DMS53 (cell line): ENCODE data around the gene CCNB2.
"Not testable (repeated sequence)": the region's sequence is repeated elsewhere in the genome, so short reads cannot be mapped to it uniquely, and the experiment has no call there.

Source experiments
- DNase-seq: peaks from one replicate; lab custom pipeline; 2025; lab: John Stamatoyannopoulos, UW

CCNB2 gene

DNA sequence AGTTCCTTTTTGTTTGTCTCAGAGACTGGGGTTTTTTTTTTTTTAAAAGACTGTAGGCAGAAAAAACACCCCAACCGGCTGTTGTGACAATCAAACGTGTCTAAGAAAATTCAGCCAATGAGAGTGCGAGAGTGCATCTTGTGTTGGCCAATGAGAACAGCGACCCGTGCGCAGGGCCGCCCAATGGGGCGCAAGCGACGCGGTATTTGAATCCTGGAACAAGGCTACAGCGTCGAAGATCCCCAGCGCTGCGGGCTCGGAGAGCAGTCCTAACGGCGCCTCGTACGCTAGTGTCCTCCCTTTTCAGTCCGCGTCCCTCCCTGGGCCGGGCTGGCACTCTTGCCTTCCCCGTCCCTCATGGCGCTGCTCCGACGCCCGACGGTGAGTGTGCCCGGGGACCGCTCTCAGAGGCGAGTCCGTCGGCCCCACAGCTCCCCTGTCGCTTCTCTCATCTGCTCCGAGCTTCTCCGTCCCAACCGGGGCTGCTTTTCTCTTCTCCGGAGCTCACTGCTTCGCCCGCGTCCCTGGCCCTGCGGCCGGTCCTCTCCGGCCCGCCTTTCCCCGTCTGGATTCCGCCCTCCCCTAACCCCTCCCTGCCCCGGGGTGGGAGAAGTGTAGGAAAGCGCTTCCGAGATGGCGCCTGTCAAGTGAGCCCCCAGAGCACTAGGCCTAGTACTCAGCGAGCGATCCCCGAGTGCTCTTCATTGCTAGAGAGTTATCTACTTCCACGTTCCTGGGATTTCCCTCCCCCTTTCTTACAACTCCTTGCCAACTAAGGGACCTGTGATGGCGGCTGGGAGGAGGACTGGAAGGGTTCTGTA is at the start of gene CCNB2:
Gene CCNB2 (plus strand): TSS at position 235 of the 821 bp plus-strand sequence. CDS start 123 bp downstream, at position 358.
- peak; percentile 96 for DNase-seq

DNA sequence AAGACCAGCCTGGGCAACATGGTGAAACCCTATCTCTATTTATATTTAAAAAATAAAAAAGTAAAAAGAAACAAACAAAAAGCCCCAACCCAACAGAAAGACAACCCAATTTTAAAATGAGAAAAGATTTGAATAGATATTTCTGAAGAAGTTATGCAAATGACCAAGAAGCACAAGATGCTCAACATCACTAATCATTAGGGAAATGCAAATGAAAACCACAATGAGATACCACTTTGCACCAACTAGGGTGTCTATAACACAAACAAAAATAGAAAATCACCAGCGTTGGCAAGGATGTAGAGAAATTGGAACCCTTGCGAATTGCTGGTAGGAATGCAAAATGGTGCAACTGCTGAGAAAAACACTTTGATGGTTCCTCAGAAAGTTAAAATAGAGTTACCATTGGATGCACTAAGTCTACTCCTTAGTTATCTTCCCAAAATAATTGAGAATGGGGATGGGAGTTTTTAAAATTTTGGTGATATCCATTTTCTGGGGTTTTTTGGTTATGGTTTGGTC is 45.8 kb upstream of the CCNB2 start:
- no peak for DNase-seq

DNA sequence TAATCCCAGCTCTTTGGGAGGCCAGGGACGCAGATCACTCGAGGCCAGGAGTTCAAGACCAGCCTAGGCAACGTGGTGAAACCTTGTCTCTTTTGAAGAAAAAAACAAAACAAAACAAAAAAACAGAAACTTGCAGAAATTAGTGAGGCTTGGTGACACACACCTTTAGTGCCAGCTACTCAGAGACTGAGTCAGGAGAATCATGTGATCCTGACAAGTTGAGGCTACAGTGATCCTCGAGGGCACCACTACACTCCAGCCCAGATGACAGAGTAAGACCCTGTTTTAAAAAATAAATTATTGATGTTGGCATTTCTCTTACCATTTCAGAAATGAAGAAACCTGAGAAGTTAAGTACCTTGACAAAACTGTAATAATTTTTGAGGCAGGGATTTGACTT is 44.6 kb upstream of the CCNB2 start:
- DNase-seq, result no peak

DNA sequence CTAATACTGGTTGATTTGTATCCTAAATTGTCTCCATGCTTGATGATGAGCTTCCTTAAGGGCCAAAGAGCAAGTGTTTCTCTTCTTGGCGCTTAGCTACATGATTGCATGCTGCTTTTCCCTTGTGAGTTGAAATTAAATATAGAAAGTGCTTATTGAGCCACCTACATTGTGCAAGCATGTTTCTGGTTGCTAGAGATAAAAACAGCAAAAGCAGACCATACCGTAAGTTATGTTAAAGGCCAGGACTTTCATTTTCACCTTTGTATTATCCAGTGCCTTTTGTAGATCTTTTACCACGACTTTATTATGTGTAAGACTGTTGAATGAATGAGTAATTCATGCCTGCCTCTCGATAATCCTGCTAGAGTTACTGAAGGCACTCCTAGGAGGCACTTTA is 41.9 kb upstream of the CCNB2 start:
- DNase-seq, result no peak

DNA sequence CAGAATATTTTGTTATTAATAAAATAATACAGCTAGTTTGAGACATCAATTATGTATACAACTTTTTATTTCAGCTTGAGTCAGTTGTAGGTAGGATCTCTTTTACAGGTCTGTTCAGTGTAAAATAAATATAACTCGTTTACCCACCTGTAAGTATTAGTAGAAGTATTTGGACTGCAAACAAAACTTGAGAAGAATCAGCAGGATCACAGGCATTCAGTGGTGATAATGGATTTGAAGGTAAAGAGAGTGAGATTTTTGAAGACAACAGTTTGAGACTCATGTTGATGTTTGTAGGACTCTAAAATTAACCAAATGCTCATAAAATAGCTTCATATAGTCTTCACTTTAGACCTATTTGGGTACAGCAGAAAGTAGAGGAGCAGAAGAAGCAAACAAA is 35.5 kb upstream of the CCNB2 start:
- no peak for DNase-seq

DNA sequence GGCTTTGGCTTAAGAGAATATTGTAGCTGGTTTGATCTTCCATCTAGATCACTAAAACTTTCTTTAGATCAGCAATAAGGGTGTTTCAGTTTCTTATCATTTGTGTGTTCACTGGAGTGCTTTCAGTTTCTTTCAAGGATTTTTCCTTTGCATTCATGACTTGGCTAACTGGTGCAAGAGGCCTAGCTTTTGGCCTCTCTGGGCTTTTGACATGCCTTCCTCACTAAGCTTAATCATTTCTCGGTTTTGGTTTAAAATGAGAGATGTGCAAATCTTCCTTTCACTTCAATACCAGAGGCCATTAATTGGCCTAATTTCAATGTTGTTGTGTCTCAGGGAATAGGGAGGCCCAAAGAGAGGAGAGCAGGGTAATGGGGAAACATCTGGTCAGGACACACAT is 30.3 kb upstream of the CCNB2 start:
- no peak for DNase-seq

DNA sequence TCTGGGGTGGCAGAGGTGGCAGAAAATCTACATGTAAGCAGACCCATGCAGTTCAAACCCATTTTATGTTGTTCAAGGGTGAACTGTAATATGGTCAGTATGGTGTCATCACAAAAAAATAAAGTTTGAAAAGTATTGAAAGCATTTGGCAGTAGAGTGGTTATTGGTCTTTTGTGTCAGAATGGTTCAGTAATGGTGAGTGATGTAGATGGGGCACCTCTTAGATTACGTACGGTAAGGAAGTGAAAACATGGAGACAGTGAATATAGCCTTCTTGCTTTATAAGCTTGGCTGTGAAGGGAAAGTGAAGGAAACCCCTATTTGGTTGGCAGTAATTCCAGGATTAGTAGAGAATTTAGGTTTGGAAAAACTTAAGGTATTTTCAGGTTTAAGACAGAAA is 17.2 kb upstream of the CCNB2 start:
- no peak for DNase-seq

DNA sequence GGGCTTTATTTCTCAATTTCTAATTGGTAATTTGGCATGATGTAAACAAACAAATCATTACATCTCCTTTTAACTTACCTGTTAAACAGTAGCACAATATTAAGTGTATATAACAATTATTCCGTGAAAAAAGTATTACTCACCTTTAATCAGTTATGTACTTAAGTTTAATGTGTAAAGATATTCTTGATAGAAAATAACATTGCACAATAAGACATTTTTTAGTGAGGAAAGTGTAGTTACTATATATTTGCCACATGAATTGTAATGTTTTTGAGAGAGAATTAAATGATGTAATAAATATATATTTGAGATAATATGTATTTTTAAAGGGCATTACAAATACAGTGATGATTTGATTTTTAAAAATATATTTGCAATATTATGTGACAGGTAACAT is 10.9 kb upstream of the CCNB2 start:
- no peak for DNase-seq

DNA sequence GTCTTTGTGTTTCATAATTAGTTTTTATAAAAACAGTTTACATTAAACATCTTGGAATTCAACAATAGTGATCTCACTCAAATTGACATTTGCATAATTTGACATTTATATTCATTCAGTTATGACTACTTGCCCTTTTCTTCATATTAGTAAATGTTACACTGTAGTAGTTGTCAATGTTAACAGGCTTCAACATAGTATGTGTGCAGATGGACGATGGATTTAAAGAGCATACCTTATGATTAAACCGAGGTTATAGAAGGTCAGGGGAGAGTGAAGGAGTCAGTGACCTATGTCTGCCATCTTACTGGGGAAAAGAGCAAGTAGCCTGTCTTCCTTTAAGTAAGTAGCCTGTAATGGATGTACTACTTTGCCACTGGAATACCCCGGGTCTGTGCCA is 8.5 kb upstream of the CCNB2 start:
- no peak for DNase-seq

DNA sequence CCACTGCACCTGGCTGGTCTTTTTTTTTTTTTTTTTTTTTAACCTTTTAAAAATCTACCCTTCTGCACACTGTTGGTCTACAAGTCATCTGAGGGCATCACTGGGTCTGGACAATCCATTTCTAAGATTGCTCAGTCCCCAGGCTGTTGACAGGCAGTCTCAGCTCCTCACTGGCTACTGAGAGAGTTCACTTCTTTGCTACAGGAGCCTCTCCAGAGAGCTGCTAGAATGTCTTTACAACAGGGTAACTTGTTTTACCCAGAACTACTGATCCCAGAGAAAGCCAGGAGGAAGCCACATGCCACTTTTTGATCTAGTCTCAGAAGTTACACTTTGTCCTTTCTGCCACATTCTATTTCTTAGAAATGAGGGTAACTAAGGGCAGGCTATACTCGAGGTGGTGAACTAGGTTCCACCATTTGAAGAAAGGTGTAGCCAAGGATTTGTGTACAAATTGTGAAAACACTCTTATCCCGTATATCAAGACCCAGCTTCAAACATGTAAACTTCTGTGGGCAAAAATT is 5.7 kb upstream of the CCNB2 start:
- DNase-seq, result no peak

DNA sequence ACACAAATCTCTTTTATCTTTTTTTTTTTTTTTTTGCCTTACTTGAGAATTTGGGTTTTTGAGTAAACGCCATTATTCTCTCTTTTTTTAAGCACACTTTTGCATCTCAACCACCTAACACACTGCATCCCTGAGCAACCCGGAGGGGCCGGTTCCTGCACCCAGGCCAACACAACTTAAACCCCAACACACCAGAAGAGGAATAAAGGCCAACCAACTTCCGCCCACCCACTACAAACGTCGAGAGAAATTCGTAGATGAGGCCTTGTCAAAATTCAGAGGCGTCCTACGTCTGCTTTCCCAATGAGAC is 389 bp upstream of the CCNB2 start:
- no peak for DNase-seq

DNA sequence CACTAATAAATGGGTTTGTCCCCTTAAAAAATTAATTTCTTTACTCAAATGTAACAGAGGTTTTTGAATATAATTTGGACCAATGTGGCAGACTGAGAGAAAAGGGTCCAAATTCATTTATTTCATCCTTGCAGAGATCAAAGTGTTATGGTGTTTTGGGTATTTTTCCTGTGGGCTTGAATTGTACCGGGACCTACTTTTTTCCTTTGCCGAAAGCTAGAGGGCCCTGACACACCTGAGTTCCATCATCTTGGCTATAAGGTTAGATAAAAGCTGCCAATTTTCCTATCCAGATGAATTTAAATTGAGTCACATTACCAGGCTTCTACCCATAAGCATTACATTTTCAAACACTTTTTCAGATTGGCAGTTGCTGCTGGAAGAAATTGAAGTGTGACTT is 908 bp downstream of the CCNB2 start:
- DNase-seq, result peak; percentile 19

DNA sequence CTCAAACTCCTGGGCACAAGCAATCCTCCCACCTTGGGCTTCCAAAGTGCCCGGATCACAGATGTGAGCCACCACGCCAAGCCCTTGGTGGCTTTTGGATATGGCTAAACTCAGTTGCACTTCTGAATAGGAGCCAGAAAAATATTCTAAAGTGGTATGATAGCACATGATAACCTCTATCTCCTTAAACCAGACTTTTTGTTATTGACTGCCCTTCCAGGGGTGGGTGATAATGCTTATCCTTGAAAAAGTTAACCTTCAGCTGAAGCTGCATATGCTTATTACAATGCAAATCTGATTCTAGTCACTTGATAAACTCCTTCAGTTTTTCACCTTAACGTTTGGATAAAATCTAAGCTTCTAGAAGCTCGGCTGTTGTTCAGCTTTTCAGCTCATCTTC is 6.3 kb downstream of the CCNB2 start:
- DNase-seq, result no peak

DNA sequence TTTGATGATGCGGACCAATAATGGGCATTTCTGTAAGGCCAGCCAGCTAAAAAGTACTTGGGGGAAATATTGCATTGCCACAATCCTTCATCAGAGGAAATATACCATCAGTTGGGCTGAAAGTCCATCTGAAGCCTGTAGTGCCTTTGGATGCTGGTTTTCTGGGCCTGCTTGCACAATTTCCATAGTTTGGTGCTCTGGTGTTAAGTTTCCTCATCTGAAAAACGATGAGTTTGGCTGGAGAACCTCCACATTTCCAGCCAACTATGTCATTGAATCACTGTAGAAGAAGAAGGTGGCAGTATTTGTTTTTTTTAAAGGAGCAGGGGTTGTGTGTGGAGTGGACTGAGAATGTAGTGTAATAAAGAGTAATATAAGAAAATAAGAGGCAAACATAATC is 10.1 kb downstream of the CCNB2 start:
- no peak for DNase-seq

DNA sequence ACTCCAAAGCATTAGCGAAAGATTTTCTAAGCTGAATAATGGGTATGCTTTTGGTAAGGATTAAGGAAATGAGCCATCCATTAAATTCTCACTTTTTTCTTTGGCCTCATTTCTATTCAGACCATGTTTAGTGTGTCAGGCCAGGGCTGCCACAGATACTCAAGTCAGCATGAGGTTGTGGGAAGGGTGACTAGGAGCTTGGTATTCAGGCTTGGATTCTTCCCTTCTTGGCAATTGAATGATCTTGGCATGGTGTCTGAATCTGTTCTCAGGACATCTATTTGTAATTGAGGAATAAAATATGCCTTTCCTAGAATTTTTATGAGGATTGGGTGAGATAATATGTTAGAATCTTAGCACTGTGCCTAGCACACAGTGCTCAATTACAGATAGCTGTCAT is 11.2 kb downstream of the CCNB2 start:
- no peak for DNase-seq

DNA sequence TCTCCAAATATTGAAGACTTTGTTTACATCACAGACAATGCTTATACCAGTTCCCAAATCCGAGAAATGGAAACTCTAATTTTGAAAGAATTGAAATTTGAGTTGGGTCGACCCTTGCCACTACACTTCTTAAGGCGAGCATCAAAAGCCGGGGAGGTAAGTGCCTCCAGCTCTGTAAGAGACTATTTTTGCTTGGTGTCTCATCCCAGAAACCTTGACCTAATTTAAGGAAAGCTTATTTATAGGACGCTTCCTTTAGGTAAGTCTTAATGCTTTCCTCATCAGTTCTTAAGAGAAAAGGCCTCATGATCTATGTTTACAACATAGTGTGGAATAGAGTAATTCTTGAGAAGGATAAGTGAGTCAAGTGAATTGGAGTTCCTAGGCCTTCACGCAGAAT is 11.8 kb downstream of the CCNB2 start:
- no peak for DNase-seq

DNA sequence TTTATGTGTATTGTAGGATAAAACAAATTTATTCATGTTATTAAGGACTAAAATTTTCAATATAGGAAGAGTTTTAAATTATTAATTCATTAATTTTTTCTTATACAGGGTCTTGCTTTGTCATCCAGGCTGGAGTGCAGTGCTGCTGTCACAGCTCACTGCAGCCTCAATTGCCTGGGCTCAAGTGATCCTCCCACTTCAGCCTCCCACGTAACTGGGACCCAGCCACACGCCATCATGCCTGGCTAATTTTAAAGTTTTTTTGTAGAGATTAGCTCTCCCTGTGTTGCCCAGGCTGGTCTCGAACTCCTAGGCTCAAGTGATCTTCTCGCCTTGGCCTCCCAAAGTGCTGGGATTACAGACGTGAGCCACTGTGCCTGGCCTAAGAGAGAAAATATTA is 14.7 kb downstream of the CCNB2 start:
- peak; percentile 9 for DNase-seq

DNA sequence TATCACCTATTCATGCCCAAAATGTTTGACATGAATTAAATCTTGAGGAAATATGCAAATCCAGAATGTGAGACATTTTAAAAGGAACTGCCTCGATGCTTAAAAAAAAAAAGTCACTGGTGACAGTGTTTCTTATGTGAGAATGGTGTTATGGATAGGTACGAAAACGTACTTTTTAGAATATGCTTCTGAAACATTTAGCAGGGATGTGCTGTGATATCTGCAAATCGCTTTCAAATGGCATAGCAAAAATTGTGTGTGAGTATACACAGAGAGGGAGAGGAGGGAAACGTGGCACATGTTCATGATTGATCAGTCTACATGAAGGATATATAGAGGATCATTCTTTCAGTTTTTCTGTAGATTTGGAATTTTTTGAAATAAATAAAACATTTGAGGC is 16.0 kb downstream of the CCNB2 start:
- DNase-seq, result no peak

DNA sequence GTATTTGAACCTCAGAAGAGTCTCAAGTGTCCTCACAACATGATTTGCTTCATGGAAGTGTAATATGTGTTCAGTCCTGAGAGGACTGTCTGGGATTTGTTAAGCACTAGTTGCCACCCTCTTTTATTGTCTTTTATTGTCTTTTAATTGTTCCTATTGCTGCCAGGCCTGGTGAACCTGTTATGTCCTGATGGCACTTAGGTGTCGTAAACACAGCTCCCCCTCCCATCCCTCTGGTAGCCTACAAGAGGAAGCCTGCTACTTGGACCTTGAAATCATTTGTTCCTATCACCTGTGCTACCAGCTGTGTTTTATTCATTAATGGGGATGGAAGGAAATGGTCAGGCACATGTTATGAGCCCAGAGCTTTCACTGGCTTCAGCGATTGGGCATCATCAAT is 19.3 kb downstream of the CCNB2 start:
- DNase-seq, result no peak

DNA sequence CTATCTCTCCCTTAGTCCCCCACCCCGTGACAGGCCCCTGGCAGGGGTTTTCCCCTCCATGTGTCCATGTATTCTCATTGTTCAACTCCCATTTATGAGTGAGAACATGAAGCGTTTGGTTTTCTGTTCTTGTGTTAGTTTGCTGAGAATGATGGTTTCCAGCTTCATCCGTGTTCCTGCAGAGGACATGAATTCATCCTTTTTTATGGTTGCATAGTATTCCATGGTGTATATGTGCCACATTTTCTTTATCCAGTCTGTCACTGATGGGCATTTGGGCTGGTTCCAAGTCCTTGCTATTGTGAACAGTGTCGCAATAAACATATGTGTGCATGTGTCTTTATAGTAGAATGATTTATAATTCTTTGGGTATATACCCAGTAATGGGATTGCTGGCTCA is 20.7 kb downstream of the CCNB2 start:
- not testable (repeated sequence) for DNase-seq

DNA sequence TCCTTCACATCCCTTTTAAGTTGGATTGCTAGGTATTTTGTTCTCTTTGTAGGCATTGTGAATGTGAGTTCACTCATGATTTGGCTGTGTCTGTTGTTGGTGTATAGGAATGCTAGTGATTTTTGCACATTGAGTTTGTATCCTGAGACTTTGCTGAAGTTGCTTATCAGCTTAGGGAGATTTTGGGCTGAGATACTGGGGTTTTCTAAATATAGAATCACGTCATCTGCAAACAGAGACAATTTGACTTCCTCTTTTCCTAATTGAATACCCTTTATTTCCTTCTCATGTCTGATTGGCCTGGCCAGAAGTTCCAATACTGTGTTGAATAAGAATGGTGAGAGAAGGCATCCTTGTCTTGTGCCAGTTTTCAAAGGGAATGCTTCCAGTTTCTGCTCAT is 22.3 kb downstream of the CCNB2 start:
- DNase-seq, result not testable (repeated sequence)

DNA sequence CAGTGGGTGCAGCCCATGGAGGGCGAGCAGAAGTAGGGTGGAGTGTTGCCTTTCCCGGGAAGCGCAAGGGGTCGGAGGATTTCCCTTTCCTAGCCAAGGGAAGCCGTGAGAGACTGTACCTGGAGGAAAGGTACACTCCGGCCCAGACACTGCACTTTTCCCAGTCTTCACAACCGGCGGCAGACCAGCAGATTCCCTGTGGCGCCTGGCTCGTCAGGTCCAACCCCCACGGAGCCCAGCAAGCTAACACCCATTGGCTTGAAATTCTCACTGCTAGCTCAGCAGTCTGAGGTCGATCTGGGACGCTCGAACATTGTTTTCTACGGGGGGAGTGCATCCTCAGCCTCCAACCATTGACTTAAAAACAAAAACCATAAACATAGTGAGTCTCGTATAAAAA is 26.5 kb downstream of the CCNB2 start:
- DNase-seq, result no peak

DNA sequence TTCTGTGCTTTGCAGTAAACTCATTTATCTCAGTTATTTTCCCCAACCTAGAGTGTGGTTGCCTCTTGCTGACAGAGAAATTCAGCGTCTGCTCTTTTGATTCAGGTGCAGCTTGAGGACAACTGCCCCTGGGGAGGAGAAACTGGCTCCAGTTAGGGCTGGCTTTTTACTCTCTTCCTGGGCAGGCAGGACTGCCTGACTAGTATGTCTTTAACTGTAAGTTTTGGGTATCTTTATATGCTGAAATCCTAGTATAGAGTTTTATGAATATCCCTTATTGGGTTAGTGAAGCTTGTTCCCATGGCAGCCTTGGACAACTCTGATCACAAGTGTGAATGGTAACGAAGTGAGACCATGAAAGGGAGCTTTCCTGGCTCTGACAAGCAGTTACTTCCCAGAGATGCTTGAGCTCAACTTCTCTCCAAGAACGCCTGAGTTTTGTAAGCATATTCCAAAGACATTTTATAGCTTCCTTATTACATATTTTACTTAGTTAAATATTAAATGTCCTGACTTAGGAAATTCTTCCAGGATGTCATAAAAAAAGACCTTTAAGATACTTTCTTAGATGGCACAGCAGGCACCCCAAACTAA is 27.1 kb downstream of the CCNB2 start:
- DNase-seq, result no peak
